ENCODE data around the gene CEP295NL. TPM values are rescaled to one million over a fixed set of nuclear protein-coding genes. Genes with fewer than 3 reads are reported as not detected.

Gene CEP295NL
- total and polyA plus RNA-seq, 7 donors, result 0.04 to 0.52 (median 0.39) TPM; not detected in 2

- Histone ChIP-seq H3K36me3 (ENCODE audit: insufficient read depth in 1 of 2, low read depth in 1 of 2) (no peaks in the 10 kb centered on the region), H3K9me3 (no peaks in the 10 kb centered on the region), H3K27me3 (ENCODE audit: insufficient read depth in 3 of 3, low read length in 2 of 3) (no peaks in the 10 kb centered on the region), H3K4me1 (peaks cover 24% of the 10 kb centered on the region), H3K27ac (no peak overlapping the region), H3K4me3 (no peak overlapping the region)
- TF ChIP-seq CTCF (IDR thresholded peaks at IDR 0.05), result no peak
- DNase-seq (peak in 1 of 2 donors; percentile 42), ATAC-seq (no peak)
- intact Hi-C loops (cut with DNase I), result no loop called here
- 85 to 91% (median 86%) methylated on average over 29 of the region's 29 CpGs for WGBS, 3 donors
Measured at GRCh38 chr17:78900816-78901215, 2.2 kb downstream of the CEP295NL start.

DNA sequence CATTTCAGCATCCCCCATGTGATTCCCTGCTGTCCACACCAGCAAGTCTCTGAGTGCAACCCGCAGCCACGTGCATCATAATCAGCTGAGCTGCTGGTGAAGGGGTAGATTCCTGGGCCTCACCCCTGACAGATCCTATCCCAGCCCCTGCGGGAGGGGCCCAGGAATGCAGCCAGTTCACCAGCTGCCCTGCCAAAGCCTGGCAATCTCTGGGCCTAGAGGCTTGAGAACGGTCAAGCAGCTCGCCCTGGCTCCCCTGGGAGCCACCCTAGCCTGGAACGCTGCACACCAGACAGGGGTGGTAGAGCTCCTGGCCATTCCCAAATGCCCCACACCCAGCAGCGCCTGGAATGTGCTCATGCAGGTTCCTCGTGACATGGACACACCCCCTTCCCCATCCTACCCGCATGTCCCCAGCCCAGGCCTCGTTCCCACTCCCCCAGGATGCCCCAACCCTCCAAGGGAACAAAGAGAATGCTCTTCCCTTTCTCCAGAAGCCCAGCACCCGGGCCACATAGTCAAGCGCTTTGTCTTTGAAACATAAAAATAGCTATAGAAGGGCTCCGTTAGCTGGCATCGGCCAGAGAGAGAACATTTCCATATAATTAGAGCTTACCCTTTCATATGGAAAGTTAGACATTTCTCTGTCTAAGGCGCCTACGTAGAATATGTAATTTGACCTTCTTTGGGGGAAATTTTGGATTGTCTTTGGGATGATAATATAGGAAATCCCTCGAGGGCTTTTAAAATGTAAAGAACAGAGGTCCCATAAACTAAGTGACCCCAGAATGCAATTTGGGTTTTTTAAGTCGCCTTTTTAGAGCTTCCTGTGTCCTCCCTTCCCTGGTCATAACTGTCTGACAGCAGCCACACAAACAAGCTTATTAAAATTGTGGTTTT lies 3.4 kb downstream of the CEP295NL start:
- Histone ChIP-seq H3K27ac (no peak overlapping the region), H3K36me3 (ENCODE audit: insufficient read depth in 1 of 2, low read depth in 1 of 2) (no peaks in the 10 kb centered on the region), H3K27me3 (ENCODE audit: insufficient read depth in 3 of 3, low read length in 2 of 3) (no peaks in the 10 kb centered on the region), H3K9me3 (no peaks in the 10 kb centered on the region), H3K4me3 (no peak overlapping the region), H3K4me1 (peaks cover 34% of the 10 kb centered on the region)
- ATAC-seq (peak; percentile 8 to 60 (median 42)), DNase-seq (peak in 1 of 2 donors; percentile 48)
- TF ChIP-seq CTCF (IDR thresholded peaks at IDR 0.05), result no peak
- intact Hi-C loops (cut with DNase I), result no loop called here
- WGBS, 3 donors, result 45 to 54% (median 49%) methylated on average over 18 of the region's 18 CpGs

GRCh38 chr17:78898947-78899346 lies 4.1 kb downstream of the CEP295NL start:
- no peak for TF ChIP-seq CTCF (IDR thresholded peaks at IDR 0.05)
- Histone ChIP-seq H3K4me1 (peaks cover 34% of the 10 kb centered on the region), H3K9me3 (no peaks in the 10 kb centered on the region), H3K27me3 (ENCODE audit: insufficient read depth in 3 of 3, low read length in 2 of 3) (no peaks in the 10 kb centered on the region), H3K27ac (no peak overlapping the region), H3K36me3 (ENCODE audit: insufficient read depth in 1 of 2, low read depth in 1 of 2) (no peaks in the 10 kb centered on the region), H3K4me3 (no peak overlapping the region)
- 82 to 88% (median 86%) methylated on average over 13 of the region's 13 CpGs for WGBS, 3 donors
- no peak for DNase-seq
- intact Hi-C loops (cut with DNase I), result no loop called here
- ATAC-seq, result no peak

- H3K27ac ChIP-seq, result no peak overlapping the region
Measured at GRCh38 chr17:78898075-78898836, 4.7 kb downstream of the CEP295NL start.

More at GRCh38 chr17:78898075-78898836, 4.7 kb downstream of the CEP295NL start:
- Histone ChIP-seq H3K27me3 (ENCODE audit: insufficient read depth in 3 of 3, low read length in 2 of 3) (no peaks in the 10 kb centered on the region), H3K4me3 (no peak overlapping the region), H3K36me3 (ENCODE audit: insufficient read depth in 1 of 2, low read depth in 1 of 2) (no peaks in the 10 kb centered on the region), H3K9me3 (no peaks in the 10 kb centered on the region), H3K4me1 (peaks cover 34% of the 10 kb centered on the region)
- intact Hi-C loops (cut with DNase I), result no loop called here
- whole genome bisulfite sequencing, 3 donors, result 76 to 79% (median 77%) methylated on average over 17 of the region's 17 CpGs
- DNase-seq (no peak), ATAC-seq (no peak)
- TF ChIP-seq CTCF (IDR thresholded peaks at IDR 0.05), result no peak

Data from psoas muscle (tissue), 8 donors.